Inferior parietal cortex (tissue), 1 donor: Measurements from ENCODE around the gene CLCN5.
"Not testable (repeated sequence)": the region's sequence is repeated elsewhere in the genome, so short reads cannot be mapped to it uniquely, and the experiment has no call there.

ENCODE experiments used
- DNase-seq: peaks from one replicate; pipeline ENCODE4 v3.0.0-alpha.2; 2016; ENCODE audit errors: extremely low spot score

Gene CLCN5

DNA sequence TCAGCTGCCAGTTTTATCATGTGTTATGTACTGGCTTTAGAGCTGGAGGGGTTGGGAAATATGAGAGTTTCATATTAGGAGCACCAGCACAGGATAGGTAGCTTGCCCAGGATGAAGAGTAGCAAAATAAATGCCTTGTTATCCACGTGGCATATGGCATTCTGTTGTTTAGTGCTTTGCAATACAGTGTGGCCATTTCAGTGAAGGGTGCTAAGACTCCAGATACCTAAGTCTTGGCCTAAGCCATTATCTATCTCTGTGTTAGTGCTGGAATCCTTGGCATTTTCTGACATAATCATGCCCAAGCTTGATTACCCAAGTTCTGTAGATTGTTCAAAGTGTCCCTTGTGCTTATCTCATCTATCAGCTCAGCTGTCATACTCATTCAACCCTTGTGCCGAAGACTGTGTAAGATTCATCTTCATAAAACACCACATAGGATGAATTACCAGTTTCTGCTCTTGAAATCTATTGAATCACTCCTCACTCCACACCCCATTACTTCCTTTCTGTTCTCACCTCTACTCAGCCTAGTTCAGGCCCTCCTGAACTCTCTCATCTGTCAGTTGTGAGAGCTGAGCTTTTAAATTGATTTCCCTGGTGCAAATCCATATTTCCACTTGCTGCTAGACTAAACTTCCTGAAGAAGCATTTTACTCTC, 73.5 kb downstream of the CLCN5 start:
- no peak for DNase-seq

DNA sequence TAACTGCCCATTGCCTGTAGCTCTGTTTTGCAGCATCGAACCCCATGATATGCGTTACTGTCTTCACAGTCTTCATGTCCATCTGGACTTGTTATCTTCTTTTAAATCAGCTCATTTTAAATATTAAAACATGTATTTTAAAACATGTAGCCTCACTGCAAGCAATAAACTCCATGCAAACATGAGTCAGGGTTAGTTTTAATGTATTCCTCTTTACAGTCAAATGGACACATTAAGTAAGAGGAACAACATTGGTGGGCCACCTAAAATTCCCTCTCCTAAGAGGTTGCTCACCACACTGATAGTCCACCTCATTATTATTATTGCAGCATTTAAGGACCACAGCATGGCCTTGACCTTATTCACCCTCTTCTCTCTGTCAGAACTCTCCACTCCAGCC, 74.1 kb downstream of the CLCN5 start:
- no peak for DNase-seq

DNA sequence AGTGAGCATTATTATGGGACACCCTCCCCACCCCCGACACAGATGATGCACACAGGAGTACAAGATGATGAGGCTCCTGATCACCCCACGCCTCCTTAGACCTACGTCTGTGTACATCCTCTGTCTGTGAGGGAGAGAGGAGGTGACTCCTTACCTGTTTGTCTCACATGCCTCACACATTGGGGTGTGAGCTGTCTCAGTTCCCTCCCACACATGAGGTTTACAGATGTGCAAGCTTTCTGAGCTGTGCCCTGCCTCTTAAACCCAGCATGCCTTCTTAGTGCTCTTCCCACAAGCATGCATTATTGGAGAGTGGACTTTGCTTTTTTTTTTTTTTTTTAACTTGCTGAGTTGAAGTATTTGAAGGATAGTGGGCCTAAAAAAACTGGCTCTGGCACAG, 76.7 kb downstream of the CLCN5 start:
- DNase-seq, result no peak

- no peak for DNase-seq
Observed at GRCh38 chrX:50000937-50001542, 78.6 kb downstream of the CLCN5 start.

DNA sequence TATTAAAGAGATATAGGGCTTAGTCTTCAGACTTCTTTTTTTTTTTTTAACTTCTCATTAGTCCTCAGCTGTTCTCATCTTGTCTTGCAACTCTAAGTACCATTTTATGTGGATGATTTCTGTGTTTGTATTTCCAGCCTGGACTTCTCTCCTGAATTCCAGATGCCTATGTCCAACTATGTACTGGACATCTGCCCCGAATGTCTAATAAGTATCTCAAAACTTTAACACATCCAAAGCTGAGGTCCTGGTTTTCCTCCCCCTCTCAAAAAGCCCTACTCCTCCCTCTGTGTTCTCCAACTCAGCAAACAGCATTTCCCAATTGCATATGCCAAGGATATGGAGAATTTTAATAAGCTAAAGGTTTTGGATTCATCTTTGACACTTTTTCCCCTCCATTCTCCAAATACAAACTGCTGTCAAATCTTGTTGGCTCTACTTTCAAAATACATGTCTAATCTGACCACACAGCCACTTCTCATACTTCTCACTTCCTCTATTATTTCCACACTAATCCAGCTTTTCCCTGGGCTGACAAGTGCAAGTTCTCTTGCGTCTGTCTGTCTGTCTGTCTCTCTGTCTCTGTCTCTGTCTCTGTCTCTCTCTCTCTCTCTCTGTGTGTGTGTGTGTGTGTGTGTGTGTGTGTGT, 79.8 kb downstream of the CLCN5 start:
- DNase-seq, result no peak

DNA sequence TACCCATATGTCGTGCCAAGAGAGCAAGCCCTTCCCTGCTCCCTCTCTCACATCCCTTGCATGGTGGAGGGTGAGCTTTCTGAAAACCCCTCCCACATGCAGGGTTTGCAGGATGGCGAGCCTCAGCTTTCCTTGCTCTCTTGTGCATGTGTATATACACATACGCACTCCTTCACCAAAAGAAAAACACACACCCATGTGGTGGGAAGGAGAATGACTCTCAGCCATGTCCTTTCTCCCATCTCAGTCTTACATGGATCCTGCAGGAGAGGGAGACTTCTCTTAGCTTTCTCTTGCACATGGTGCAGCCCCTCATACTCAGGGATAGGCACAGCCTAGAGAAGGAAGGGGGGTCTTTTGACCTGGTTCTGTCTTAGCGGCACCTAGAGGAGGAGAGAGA, 81.1 kb downstream of the CLCN5 start:
- no peak for DNase-seq

DNA sequence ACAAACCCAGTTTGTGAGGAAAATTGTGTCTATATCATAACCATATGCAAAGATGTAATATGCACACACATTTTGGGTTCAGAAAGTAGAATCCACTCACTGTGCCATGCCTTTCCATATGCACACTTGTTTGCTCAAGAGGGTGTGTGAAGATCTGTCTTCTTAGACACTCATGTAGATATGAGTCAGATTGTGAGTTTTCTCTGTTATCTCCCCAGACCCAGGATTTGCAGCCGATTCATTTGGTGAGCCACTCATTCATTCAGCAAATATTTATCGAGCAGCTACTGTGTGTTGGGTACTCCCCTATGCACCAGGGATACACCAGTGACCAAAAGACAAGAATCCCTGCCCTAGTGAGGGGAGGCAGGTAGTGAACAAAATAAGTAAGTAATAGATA, 81.5 kb downstream of the CLCN5 start:
- DNase-seq, result no peak

GRCh38 chrX:50025591-50025990, 103.2 kb downstream of the CLCN5 start:
- DNase-seq, result not testable (repeated sequence)

DNA sequence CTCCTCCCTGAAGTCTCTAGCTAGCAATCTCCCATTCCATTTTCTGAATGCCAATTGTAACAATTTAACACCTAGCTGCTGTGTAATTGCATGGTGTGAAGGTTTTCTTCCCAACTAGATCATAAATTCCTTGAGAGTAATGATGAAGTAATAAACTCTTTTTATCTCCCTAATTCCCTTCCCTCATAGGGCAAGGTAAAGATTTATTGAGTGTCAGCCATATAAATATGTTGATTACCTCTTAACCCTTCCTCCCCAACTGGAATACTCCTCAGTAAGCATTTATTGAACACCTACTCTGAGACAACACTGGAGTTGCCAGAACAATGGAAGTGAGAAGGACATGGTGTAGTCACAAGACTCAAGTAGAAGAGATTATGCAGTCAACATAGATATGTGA, 112.7 kb downstream of the CLCN5 start:
- DNase-seq, result no peak

GRCh38 chrX:50036426-50036825, 114.0 kb downstream of the CLCN5 start:
- DNase-seq, result no peak

GRCh38 chrX:50045823-50046222, 123.4 kb downstream of the CLCN5 start:
- DNase-seq, result no peak

DNA sequence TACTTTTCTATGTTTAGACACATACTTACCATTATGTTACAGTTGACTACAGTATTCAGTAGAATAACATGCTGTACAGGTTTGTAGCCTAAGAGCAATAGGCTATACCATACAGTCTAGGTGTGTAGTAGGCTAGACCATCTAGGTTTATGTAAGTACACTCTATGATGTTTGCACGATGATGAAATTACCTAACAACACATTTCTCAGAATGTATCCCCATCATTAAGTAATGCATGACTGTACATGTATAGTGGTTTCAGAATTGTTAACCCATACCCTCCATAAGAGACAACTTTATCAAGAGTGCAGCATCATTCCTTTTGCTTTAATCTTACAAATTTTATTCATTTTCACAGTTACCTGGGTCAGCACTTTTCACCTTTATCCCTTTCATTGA, 126.8 kb downstream of the CLCN5 start:
- DNase-seq, result no peak

- DNase-seq, result no peak
Observed at GRCh38 chrX:50054147-50054546, 131.8 kb downstream of the CLCN5 start.

DNA sequence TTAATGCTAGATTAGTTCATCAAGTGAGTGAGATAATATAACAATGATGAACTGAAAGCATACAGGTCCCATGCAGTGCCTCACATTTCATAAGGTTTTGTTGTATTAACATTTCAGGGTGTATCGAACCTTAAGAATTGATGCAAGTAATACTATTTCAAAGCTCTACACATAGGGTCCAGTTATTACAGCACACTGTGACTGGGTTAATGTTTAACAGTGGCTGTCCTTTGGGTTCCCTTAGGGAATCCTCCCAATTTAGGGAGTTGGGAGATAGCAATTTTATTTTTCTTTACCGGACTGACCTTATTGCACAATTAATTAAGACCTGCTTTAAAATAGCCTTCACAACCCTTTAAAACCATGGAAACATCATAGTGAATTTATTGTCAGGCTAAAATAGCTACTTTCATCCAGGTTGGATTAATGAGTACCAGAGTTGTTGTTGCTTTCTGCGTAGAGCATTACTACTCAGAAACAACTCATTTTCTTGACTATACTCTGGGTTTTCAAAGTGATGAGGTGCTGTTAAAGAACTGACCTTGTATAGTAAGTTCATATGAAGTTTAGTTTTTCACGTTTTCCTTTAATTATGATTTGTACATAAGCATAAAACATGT, 144.0 kb downstream of the CLCN5 start:
- DNase-seq, result no peak

DNA sequence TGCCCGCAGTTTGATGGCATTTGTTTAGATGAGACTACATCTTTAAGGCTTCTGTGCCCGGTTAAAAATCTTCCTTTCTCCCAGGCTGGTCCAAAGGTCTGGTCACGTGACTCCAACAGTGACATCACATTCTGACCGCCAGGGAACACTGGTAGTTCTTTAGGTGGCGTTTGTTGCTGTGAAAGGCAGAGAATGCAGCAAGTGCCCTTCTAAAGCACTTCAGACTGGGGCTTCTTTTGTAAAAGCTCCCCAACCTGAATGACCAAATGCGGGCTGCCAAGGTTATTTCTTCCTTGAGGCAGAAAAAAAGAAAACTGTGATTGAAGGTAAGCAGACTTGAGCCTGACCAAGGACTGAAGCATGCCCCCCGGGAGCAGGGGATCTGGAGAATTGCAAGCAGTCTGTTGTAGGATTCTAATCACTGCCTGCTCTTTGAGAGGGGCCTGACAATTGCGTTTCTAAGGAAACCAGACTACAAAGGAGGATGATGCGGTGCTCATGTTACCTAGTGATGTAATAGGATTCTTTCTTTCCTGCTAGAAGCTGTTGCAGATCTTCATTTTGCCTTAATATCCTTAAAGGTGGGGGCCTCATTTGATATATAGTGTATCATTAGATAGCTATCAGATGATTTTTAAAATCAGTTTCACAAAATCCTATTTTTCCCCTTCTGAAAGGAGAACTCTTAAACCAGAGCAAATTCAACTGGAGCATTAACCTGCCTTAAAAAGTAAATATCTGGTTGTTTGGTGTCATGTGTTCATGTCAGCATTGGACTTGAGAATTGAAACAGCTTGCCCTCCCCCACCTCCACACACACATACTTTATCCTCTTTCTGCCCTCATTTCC, 145.3 kb downstream of the CLCN5 start:
- DNase-seq, result peak; percentile 16

DNA sequence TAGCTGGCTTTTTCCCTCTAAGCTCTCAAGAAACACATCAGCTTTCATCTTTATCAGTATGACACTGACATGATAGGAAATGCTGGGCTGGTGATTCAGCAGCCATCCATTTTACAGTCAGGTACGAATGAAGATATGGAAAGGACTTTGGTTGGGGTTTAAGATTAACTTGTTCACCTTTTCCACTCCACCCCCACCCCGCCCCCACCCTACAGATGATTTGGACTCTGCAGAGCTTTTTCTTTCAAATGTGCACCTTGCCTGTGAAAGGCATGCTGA, 145.8 kb downstream of the CLCN5 start:
- DNase-seq, result no peak

- no peak for DNase-seq
Observed at GRCh38 chrX:50068893-50069292, 146.5 kb downstream of the CLCN5 start.

- DNase-seq, result no peak
Observed at GRCh38 chrX:50071494-50071893, 149.1 kb downstream of the CLCN5 start.

- no peak for DNase-seq
Observed at GRCh38 chrX:50072110-50072509, 149.7 kb downstream of the CLCN5 start.

DNA sequence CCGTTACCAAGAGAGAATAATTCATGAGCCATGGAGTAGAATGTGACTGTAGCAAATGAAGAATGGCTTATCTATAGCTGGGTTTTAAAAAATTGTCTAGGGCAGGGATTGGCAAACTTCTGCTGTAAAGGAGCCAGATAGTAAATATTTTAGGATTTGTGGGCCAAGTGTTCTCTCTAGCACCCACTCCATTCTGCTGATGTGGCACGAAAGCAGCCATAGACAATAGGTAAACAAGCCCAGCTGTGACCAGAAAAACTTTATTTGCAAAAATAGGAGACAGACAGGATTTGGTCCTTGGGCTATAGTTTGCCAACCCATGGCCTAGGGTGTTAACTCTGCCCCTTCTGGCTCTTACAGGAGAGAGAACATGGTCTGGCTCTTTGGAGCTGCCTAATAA, 151.2 kb downstream of the CLCN5 start:
- no peak for DNase-seq

DNA sequence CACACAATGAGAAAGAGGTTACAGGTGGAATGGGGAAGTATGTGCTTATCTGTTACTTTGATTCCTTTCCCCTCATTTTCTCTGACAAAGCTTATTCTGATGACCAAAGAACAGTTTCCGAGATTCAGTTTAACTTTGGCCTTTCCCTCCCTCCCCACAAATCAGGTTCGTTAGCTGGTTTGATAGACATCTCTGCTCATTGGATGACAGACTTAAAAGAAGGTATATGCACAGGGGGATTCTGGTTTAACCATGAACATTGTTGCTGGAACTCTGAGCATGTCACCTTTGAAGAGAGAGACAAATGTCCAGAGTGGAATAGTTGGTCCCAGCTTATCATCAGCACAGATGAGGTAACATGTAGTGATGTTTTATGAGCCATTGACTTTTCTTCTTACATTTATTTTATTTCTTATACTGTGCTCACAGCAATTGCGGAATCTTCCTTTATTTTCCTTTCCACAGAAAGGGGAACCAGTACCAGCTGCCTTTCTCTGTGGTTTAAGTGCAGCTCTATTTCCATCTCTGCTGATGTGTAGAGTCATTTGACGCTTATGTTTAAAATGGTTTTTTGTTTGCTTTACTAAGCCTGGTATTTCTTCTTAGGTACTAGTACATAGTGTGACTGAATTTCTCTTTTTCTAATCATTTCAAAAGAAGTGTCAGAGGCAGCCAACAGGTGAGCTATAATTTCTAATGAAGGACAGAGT, 153.4 kb downstream of the CLCN5 start:
- no peak for DNase-seq
